Endothelial cell of umbilical vein (primary cell): ENCODE measurements around the gene ZNF366. TPM values are rescaled to one million over a fixed set of nuclear protein-coding genes. Genes with fewer than 3 reads are reported as not detected.
A peak's percentile ranks its signal among the peaks of the same experiment; 100 is the strongest.

Experiments
- BruUV-seq: library from RNA; stranded (reverse); fragments of 400-500 nt; replicated peaks from 2 replicates; lab custom pipeline; 2021; lab: Mats Ljungman, UMichigan
- CTCF ChIA-PET: fragments of 300-600, 350-600 bp; sonication (Branson Sonifier 250); formaldehyde crosslinking; loops from one replicate; lab custom pipeline; 2021; ENCODE audit warnings: antibody characterized with exemption, inconsistent platforms; lab: Charles Lee
- POLR2A ChIA-PET: fragments of 300-600, 350-600 bp; sonication (Branson Sonifier 250); formaldehyde crosslinking; loops from one replicate; lab custom pipeline; 2021; ENCODE audit warnings: antibody characterized with exemption, inconsistent platforms; lab: Charles Lee
- DNase-seq: peaks from one replicate; pipeline ENCODE4 v3.0.0-alpha.2; 2011; ENCODE audit warnings: low read depth, low spot score
- FAIRE-seq: peaks from 2 replicates; lab custom pipeline; 2011; peaks lifted over from hg19 to GRCh38; lab: Jason Lieb, UNC
- H2AFZ ChIP-seq: 2 replicates; pipeline ENCODE4 v1.6.0; 2012; ENCODE audit warnings: low read depth, low read length, control low read depth, inconsistent platforms
- H3K27ac ChIP-seq: 2 replicates; pipeline ENCODE4 v1.5.1; 2011; ENCODE audit warnings: low read depth, mild to moderate bottlenecking, control low read depth, low read length, moderate library complexity; ENCODE audit not compliant: insufficient read depth
- H3K27me3 ChIP-seq, 2 experiments: 2 replicates each; pipeline versions ENCODE4 v1.6.0 to v1.6.1; 2011; ENCODE audit warnings: low read length in 2 of 2, mixed read lengths in 1 of 2; ENCODE audit not compliant: control insufficient read depth in 2 of 2, insufficient read depth in 2 of 2
- H3K36me3 ChIP-seq, 2 experiments: 2 replicates in 1 of 2; 3 replicates in 1 of 2; pipeline ENCODE4 v1.5.1; 2011; ENCODE audit warnings: low read length in 2 of 2, mild to moderate bottlenecking in 1 of 2, moderate library complexity in 1 of 2; ENCODE audit not compliant: control insufficient read depth in 2 of 2, insufficient read depth in 2 of 2; ENCODE audit errors: extremely low read depth in 1 of 2
- H3K4me1 ChIP-seq: 3 replicates; pipeline ENCODE4 v1.5.1; 2011; ENCODE audit warnings: mild to moderate bottlenecking, low read length; ENCODE audit not compliant: control insufficient read depth, insufficient read depth; ENCODE audit errors: extremely low read depth
- H3K4me2 ChIP-seq: 2 replicates; pipeline ENCODE4 v1.6.1; 2011; ENCODE audit warnings: low read length, control low read depth, mixed read lengths; ENCODE audit not compliant: insufficient read depth
- H3K4me3 ChIP-seq, 3 experiments: fragments of 200-600 bp in 1 of 3; sonication (generic), shearing (Covaris generic) in 1 of 3; replicated peaks in 1 of 3; 2 replicates each; pipeline ENCODE4 v1.5.1; 2011 to 2016; ENCODE audit warnings: control low read depth in 3 of 3, low read length in 3 of 3, mild to moderate bottlenecking in 2 of 3, inconsistent platforms in 1 of 3, low read depth in 1 of 3, moderate library complexity in 1 of 3; ENCODE audit not compliant: insufficient read depth in 1 of 3
- H3K79me2 ChIP-seq: 2 replicates; pipeline ENCODE4 v1.6.0; 2012; ENCODE audit warnings: low read length, inconsistent platforms; ENCODE audit not compliant: control insufficient read depth, insufficient read depth
- H3K9ac ChIP-seq: replicated peaks from 2 replicates; pipeline ENCODE3; 2011; ENCODE audit warnings: low read length, control low read depth; ENCODE audit not compliant: insufficient read depth; ENCODE audit errors: extremely low read depth
- H3K9me1 ChIP-seq: replicated peaks from 3 replicates; pipeline ENCODE4 v1.6.0; 2011; ENCODE audit warnings: mild to moderate bottlenecking, low read length; ENCODE audit not compliant: control insufficient read depth, insufficient read depth; ENCODE audit errors: extremely low read depth
- H3K9me3 ChIP-seq: replicated peaks from 2 replicates; pipeline ENCODE4 v1.5.1; 2012; ENCODE audit warnings: low read length, inconsistent platforms; ENCODE audit not compliant: control insufficient read depth, insufficient read depth
- H4K20me1 ChIP-seq: replicated peaks from 2 replicates; pipeline ENCODE3; 2011; ENCODE audit warnings: mild to moderate bottlenecking, low read length; ENCODE audit not compliant: control insufficient read depth, insufficient read depth; ENCODE audit errors: extremely low read depth
- EZH2 ChIP-seq: IDR thresholded peaks from 2 replicates; pipeline ENCODE4 v1.6.1; 2012; ENCODE audit warnings: borderline replicate concordance, low read depth, mild to moderate bottlenecking, moderate library complexity, low read length, inconsistent platforms; ENCODE audit not compliant: severe bottlenecking
- FOS ChIP-seq: IDR thresholded peaks from 2 replicates; pipeline ENCODE4 v1.6.1; 2011; ENCODE audit warnings: mild to moderate bottlenecking, low read length, moderate library complexity, borderline replicate concordance; ENCODE audit not compliant: insufficient read depth
- GATA2 ChIP-seq: IDR thresholded peaks from 2 replicates; pipeline ENCODE4 v1.7.0; 2011; ENCODE audit warnings: low read depth, mild to moderate bottlenecking, moderate library complexity, mixed read lengths, low read length; ENCODE audit not compliant: insufficient read length, insufficient read depth
- JUN ChIP-seq: IDR thresholded peaks from 2 replicates; pipeline ENCODE4 v1.6.1; 2011; ENCODE audit warnings: borderline replicate concordance, low read depth; ENCODE audit not compliant: insufficient read length, insufficient read depth
- MYC ChIP-seq: IDR thresholded peaks from one replicate; pipeline ENCODE4 v1.6.1; 2011; ENCODE audit warnings: mild to moderate bottlenecking, low read depth, low read length
- POLR2A ChIP-seq: IDR thresholded peaks from 2 replicates; pipeline ENCODE4 v1.6.1; 2012; ENCODE audit warnings: low read depth, mild to moderate bottlenecking, control low read depth, low read length
- POLR2AphosphoS5 ChIP-seq: IDR thresholded peaks from 2 replicates; pipeline ENCODE4 v1.6.1; 2012; ENCODE audit warnings: low read depth, mild to moderate bottlenecking, control low read depth, low read length, moderate library complexity; ENCODE audit not compliant: insufficient read depth
- dilution Hi-C: fragments of 300-500 bp; cut with MboI; formaldehyde crosslinking; loops from one replicate; pipeline ENCODE4 v1.15.0; 2019; ENCODE audit warnings: low sequenced_read_pairs; ENCODE audit not compliant: extremely low pct_ligation_motif_present
- intact Hi-C: fragments of 100-400 bp; cut with micrococcal nuclease; formaldehyde crosslinking; loops from one replicate; pipeline ENCODE4 v1.10.0; 2022
- polyA plus RNA-seq, 4 experiments: library from polyadenylated mRNA; depleted of rRNA in 3 of 4; stranded (reverse) in 3 of 4; unstranded in 1 of 4; fragments of >200 nt; gene quantifications; 2 replicates each; pipeline versions ENCODE4 v1.2.1 to v1.2.3, GENCODE V29; 2011 to 2012; ENCODE audit warnings: missing spikeins in 1 of 4
- total RNA-seq: library from RNA; stranded (reverse); gene quantifications from 2 replicates; pipeline ENCODE4 v1.2.3, GENCODE V29; 2021
- TF ChIP-seq, protein P1 (sequence below): IDR thresholded peaks from 2 replicates; pipeline ENCODE4 v1.6.1; 2011; ENCODE audit not compliant: insufficient read depth, insufficient read length
- TF ChIP-seq, protein P2 (sequence below), 2 donors: IDR thresholded peaks; 1 replicate in 1 of 2; 2 replicates in 1 of 2; pipeline ENCODE4 v1.5.1; 2011; ENCODE audit warnings: low read length in 2 of 2, mild to moderate bottlenecking in 2 of 2, moderate library complexity in 2 of 2, control low read depth in 1 of 2, inconsistent platforms in 1 of 2, low read depth in 1 of 2; ENCODE audit not compliant: insufficient read depth in 1 of 2; ENCODE audit errors: extremely low read depth in 1 of 2

Gene ZNF366
- total and polyA plus RNA-seq, 2 donors (not counting 3 experiments of a cell fraction or from before 2014, with no cell fraction given) = 1.3 to 4.1 TPM

DNA sequence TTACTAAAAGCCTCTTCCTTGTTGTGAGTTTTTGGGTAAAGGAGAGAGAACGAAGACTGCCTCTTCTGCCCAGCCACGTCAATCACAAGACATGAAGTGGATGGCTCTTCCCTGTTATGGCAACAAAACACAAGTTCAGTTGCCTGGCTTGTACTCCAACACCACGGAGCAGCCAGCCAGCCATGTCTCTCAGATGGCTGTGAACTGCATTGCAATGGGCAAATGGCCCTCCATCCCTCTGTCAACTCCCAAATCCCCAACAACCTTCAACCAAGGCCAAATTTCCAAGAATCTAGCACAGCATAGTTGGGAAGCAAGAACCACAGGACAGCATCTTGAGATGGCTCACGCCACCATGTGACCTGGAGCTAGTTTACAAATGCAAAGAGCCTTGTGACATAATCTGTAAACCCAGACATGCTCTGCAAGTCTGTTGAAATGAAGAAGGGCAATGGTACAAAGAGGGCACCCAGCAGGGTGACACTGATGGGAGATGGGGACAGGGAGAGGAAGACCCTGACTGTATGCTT lies 53.9 kb downstream of the ZNF366 start:
- Histone ChIP-seq H3K9me1 (no peaks in the 10 kb centered on the region), H3K9ac (peak overlapping the region; percentile 87), H3K9me3 (no peaks in the 10 kb centered on the region), H3K79me2 (no peaks in the 10 kb centered on the region), H2AFZ (no peak overlapping the region), H4K20me1 (no peaks in the 10 kb centered on the region), H3K27me3 (no peaks in the 10 kb centered on the region), H3K4me2 (peak overlapping the region; percentile 38), H3K4me3 (no peak overlapping the region), H3K36me3 (no peaks in the 10 kb centered on the region), H3K27ac (peak overlapping the region; percentile 100), H3K4me1 (peaks cover 49% of the 10 kb centered on the region)
- ChIA-PET POLR2A (interaction anchor here (0.9 to 1.9 kb wide), 5 partner anchors 11 to 151 kb away, joined by 3 to 6 read pairs (median 4); no protein-coding TSS in a partner anchor), CTCF (interaction anchor here (1.1 to 3.8 kb wide), 15 partner anchors 10 to 366 kb away, joined by 3 to 45 read pairs (median 9); no protein-coding TSS in a partner anchor)
- dilution Hi-C loops = no loop called here
- TF ChIP-seq, protein P1, sequence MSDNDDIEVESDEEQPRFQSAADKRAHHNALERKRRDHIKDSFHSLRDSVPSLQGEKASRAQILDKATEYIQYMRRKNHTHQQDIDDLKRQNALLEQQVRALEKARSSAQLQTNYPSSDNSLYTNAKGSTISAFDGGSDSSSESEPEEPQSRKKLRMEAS = no peak
- TF ChIP-seq, protein P2, sequence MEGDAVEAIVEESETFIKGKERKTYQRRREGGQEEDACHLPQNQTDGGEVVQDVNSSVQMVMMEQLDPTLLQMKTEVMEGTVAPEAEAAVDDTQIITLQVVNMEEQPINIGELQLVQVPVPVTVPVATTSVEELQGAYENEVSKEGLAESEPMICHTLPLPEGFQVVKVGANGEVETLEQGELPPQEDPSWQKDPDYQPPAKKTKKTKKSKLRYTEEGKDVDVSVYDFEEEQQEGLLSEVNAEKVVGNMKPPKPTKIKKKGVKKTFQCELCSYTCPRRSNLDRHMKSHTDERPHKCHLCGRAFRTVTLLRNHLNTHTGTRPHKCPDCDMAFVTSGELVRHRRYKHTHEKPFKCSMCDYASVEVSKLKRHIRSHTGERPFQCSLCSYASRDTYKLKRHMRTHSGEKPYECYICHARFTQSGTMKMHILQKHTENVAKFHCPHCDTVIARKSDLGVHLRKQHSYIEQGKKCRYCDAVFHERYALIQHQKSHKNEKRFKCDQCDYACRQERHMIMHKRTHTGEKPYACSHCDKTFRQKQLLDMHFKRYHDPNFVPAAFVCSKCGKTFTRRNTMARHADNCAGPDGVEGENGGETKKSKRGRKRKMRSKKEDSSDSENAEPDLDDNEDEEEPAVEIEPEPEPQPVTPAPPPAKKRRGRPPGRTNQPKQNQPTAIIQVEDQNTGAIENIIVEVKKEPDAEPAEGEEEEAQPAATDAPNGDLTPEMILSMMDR (IDR thresholded peaks at IDR 0.05; ENCODE audit: extremely low read depth in 1 of 2, insufficient read depth in 1 of 2, low read depth in 1 of 2, low read length in 2 of 2) = no peak
- TF ChIP-seq EZH2 (no peak), GATA2 (no peak), JUN (no peak), MYC (no peak), POLR2AphosphoS5 (no peak), POLR2A (no peak), FOS (no peak)
- intact Hi-C loops = loop anchor here (2.0 kb wide), 5 partner anchors 45 to 363 kb away; partner anchors contain the start of gene TNPO1
- no TSS peak for BruUV-seq
- DNase-seq (no peak), FAIRE-seq (no peak)
